ENCODE measurements around the gene FOXP4.

The FOXP4 gene

DNA sequence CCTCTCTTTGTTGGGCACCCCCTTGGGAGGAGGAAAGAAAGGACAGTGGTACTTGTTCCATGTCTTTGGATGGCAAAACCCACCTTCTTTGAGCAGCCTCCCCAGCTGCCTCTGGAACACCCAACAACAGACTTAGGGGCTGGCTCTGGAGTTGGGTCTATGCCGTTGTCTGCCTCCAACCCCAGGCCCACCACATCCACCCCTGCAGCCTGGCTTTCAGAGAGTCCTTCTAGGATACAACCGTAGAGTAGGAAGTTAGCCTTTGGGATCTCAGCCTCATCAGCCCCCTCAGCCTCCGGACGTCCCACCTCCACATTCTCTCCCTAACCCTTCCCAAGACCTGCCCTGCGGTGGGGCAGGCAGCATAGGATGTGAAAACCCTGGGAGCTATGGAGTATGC, 36.4 kb downstream of the FOXP4 start:
- in situ Hi-C loops (cut with HindIII; ENCODE audit: low sequenced_read_pairs) = no loop called here
- TF ChIP-seq CTCF (IDR thresholded peaks at IDR 0.05; ENCODE audit: low read depth, low read length) = no peak
- no peak overlapping the region for H3K4me3 ChIP-seq (ENCODE audit: low read depth, low read length)
- no peak for DNase-seq (ENCODE audit: low read depth, low spot score)

- no peak for TF ChIP-seq CTCF (IDR thresholded peaks at IDR 0.05; ENCODE audit: low read depth, low read length)
- DNase-seq (ENCODE audit: low read depth, low spot score) = no peak
- no peak overlapping the region for H3K4me3 ChIP-seq (ENCODE audit: low read depth, low read length)
- in situ Hi-C loops (cut with HindIII; ENCODE audit: low sequenced_read_pairs) = no loop called here
Measured at GRCh38 chr6:41583565-41583964, 37.4 kb downstream of the FOXP4 start.

GRCh38 chr6:41584205-41584604, 38.0 kb downstream of the FOXP4 start:
- DNase-seq (ENCODE audit: low read depth, low spot score) = no peak
- in situ Hi-C loops (cut with HindIII; ENCODE audit: low sequenced_read_pairs) = no loop called here
- no peak overlapping the region for H3K4me3 ChIP-seq (ENCODE audit: low read depth, low read length)
- TF ChIP-seq CTCF (IDR thresholded peaks at IDR 0.05; ENCODE audit: low read depth, low read length) = no peak

DNA sequence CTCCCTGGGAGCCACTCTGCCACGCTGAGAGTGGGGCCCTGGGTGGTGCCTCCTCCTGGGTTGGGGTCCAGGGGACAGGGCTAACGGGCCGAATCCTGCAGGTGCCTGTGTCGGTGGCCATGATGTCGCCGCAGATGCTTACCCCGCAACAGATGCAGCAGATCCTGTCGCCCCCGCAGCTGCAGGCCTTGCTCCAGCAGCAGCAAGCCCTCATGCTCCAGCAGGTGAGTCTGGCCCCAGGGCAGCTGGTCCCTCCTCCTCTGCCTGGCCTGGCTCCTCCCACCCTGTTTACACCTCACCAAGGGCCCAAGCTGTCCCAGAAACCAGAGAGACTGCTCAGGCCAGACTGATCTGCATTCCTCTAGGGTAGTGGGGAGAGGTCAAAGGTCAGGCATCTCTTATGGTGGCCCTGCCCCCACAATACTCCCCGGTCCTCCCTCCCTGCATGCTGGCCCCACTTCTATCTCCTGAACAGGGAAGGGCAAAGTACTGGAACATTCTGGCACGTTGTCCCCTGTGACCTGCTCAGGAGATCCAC, 38.6 kb downstream of the FOXP4 start:
- in situ Hi-C loops (cut with HindIII; ENCODE audit: low sequenced_read_pairs) = no loop called here
- no peak for TF ChIP-seq CTCF (IDR thresholded peaks at IDR 0.05; ENCODE audit: low read depth, low read length)
- no peak for DNase-seq (ENCODE audit: low read depth, low spot score)
- no peak overlapping the region for H3K4me3 ChIP-seq (ENCODE audit: low read depth, low read length)

DNA sequence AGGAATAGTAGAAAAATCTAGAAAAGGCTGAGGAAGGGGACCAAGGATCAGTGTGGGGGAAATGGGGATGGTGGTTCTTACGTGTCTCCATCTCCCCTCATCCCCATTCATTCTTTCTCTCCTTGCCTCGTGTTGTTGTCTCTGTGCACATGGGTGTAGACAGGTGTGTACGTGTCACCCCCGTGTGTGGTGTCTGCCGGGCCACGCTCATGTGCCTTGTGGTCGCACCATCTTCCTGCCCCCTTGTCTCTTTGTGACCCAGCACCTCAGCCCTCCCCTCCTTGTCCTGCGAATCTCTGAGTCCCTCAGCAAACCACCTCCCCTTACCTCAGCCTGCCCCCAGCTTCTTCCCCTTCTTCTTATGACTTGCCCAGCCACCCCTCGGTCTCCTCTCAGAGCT, 39.4 kb downstream of the FOXP4 start:
- in situ Hi-C loops (cut with HindIII; ENCODE audit: low sequenced_read_pairs) = no loop called here
- no peak for DNase-seq (ENCODE audit: low read depth, low spot score)
- no peak for TF ChIP-seq CTCF (IDR thresholded peaks at IDR 0.05; ENCODE audit: low read depth, low read length)
- H3K4me3 ChIP-seq (ENCODE audit: low read depth, low read length) = no peak overlapping the region

- no peak overlapping the region for H3K4me3 ChIP-seq (ENCODE audit: low read depth, low read length)
- DNase-seq (ENCODE audit: low read depth, low spot score) = no peak
- in situ Hi-C loops (cut with HindIII; ENCODE audit: low sequenced_read_pairs) = no loop called here
- no peak for TF ChIP-seq CTCF (IDR thresholded peaks at IDR 0.05; ENCODE audit: low read depth, low read length)
Measured at GRCh38 chr6:41586252-41587007, 40.2 kb downstream of the FOXP4 start.
